Fibroblast of skin of left biceps (primary cell): ENCODE data around the gene RNPEP.
"Not testable (repeated sequence)": the region's sequence is repeated elsewhere in the genome, so short reads cannot be mapped to it uniquely, and the experiment has no call there.

ENCODE experiments used
- DNase-seq, 2 experiments: peaks; one replicate each; pipeline ENCODE4 v3.0.0-alpha.2; 2013; ENCODE audit warnings: low read depth in 2 of 2

The RNPEP gene

DNA sequence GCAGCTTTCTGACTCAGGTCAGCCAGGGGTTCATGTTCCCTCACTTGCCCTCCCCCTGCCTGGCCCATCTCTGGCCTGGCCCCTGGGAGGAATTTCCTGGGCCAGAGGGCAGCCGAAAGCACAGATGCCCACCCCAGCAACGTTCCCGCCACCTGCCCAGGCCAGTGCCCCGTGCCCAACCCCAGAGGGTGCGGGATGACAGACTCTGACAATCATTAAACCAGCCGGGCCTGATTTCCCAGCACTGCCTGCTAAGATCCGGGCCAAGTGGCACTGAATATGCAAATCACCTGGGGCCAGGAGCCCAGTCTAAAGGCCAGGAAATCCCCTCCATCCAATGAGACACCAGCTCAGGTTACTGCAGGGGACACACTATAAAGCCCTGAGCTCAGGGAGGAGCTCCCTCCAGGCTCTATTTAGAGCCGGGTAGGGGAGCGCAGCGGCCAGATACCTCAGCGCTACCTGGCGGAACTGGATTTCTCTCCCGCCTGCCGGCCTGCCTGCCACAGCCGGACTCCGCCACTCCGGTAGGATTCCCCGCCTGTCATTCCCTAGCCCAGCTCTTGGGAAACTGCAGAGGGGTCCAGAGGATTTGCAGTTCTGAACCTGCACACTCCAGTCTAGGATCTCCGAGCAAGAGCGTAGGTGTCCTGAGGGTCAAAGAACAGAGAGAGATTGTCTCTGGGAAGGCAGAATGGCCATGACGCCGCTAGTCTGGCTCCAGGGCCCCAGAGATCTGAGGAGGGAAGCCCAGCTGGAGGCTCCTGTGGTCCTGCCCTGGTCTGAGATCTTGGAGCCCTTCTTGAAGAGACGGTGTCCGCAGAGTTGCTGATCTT lies 27.9 kb downstream of the RNPEP start, which contains the start of gene ELF3:
Gene ELF3 (plus strand): TSS at position 408 of the 836 bp plus-strand sequence. CDS start 550 bp downstream, outside the sequence.
- DNase-seq = no peak

DNA sequence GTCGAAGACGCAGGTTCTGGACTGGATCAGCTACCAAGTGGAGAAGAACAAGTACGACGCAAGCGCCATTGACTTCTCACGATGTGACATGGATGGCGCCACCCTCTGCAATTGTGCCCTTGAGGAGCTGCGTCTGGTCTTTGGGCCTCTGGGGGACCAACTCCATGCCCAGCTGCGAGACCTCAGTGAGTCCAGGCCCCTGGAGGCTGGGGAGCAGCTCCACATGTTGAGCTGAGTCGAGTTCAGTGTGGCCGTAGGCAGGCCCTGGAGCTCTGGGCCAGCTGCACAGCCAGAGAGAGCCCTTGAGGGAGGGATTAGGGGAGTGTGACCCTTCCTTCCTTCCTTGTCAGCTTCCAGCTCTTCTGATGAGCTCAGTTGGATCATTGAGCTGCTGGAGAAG lies 29.5 kb downstream of the RNPEP start:
- DNase-seq = no peak

DNA sequence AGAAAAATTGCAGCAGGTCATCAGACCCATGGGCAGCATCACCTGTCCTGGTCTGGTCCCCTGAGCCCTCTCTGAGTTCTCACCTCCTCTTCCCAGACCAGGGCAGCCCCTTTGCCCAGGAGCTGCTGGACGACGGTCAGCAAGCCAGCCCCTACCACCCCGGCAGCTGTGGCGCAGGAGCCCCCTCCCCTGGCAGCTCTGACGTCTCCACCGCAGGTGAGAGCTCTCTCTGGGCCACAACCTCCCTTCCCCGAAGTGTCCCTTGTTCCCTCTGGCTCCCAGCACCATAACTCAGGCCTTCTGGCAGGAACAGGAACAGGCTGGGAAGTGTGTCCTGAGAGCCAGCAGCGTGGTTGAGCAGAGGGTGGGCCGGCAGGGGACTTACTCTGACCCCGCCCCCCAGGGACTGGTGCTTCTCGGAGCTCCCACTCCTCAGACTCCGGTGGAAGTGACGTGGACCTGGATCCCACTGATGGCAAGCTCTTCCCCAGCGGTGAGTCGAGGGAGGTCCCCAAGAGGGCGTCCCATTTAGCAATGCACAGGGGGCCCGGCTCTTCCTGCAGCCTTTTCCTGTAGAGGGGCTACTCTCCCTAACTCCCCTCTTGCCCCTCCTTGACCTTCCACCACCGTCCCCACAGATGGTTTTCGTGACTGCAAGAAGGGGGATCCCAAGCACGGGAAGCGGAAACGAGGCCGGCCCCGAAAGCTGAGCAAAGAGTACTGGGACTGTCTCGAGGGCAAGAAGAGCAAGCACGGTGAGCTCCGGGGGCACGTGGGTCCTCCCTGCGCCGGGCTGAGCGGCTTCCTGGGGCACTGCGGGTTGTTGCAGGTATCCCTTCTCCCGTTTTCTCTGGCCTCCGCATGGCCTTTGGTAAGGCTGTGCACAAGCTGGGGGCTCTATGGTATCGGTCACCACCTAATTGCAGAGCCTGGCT lies 30.4 kb downstream of the RNPEP start:
- no peak for DNase-seq

DNA sequence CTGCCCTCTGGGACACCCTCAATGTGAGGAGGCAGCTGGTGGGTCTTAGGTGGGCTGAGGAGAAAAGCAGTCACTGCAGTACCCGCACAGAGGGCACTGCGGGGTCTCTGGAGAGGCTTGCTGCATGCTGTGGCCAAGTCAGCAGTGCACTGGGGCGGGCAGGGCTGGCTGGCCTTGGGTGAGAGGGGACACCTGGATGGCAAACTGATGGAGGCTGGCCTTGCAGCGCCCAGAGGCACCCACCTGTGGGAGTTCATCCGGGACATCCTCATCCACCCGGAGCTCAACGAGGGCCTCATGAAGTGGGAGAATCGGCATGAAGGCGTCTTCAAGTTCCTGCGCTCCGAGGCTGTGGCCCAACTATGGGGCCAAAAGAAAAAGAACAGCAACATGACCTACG lies 31.2 kb downstream of the RNPEP start:
- no peak for DNase-seq

DNA sequence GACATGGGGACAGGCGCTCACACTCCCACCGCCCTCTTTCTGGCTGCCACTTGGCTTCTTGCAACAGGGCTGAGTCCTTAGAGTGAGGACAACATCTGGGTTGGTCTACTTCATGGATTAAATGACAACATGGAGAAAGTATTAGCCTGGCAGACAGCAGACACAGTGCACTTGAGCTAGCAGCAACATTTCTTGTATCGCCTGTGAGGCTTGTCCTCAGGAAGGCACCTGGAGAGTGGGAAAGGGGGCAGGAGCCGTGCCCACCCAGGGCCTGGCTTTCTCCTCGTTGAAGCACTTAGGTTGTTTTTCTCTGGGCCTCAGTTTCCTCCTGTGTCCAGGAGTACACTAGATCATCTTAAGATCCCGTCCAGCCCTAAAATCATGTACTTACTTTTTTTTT lies 31.6 kb downstream of the RNPEP start:
- DNase-seq = no peak

DNA sequence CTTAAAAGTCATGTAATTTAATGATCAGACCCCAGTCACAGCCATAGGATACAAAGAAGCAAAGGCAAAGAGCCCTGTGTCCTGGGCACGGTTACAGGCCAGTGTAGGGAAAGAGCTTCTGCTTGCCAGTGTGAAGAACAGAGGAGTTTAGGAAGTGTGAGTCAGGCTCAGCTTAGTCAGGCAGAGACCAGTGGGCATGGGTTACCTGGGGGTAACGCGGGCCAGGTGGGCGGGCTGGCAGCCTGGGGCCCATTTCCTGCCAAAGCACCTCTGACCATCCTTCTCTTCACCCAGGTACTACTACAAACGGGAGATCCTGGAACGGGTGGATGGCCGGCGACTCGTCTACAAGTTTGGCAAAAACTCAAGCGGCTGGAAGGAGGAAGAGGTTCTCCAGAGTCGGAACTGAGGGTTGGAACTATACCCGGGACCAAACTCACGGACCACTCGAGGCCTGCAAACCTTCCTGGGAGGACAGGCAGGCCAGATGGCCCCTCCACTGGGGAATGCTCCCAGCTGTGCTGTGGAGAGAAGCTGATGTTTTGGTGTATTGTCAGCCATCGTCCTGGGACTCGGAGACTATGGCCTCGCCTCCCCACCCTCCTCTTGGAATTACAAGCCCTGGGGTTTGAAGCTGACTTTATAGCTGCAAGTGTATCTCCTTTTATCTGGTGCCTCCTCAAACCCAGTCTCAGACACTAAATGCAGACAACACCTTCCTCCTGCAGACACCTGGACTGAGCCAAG lies 32.6 kb downstream of the RNPEP start:
- no peak for DNase-seq

DNA sequence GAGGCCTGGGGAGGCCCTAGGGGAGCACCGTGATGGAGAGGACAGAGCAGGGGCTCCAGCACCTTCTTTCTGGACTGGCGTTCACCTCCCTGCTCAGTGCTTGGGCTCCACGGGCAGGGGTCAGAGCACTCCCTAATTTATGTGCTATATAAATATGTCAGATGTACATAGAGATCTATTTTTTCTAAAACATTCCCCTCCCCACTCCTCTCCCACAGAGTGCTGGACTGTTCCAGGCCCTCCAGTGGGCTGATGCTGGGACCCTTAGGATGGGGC lies 33.2 kb downstream of the RNPEP start:
- DNase-seq = no peak

DNA sequence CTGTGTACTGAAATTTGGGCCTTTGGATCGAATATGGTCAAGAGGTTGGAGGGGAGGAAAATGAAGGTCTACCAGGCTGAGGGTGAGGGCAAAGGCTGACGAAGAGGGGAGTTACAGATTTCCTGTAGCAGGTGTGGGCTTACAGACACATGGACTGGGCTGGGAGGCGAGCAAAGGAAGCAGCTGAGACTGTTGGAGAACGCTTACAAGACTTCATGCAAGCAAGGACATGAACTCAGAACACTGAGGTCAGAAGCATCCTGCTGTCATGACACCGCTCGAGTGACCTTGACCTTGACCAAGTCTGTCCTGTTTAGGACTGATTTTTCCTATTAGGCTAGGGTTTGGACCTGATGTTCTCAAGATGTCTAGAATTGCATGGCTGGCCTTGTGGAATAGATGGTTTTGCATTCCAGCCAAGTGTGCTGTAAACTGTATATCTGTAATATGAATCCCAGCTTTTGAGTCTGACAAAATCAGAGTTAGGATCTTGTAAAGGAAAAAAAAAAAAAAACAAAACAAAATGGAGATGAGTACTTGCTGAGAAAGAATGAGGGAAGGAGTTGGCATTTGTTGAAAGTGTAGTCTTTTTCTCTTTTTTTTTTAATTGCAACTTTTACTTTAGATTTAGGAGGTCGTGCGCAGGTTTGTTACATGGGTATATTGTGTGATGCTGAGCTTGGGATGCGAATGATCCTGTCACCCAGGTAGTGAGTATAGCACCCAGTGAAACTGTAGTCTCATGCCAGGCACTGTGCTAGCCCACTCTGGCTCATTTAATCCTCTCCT lies 33.8 kb downstream of the RNPEP start:
- DNase-seq = peak in 1 of 2 experiments; percentile 10

DNA sequence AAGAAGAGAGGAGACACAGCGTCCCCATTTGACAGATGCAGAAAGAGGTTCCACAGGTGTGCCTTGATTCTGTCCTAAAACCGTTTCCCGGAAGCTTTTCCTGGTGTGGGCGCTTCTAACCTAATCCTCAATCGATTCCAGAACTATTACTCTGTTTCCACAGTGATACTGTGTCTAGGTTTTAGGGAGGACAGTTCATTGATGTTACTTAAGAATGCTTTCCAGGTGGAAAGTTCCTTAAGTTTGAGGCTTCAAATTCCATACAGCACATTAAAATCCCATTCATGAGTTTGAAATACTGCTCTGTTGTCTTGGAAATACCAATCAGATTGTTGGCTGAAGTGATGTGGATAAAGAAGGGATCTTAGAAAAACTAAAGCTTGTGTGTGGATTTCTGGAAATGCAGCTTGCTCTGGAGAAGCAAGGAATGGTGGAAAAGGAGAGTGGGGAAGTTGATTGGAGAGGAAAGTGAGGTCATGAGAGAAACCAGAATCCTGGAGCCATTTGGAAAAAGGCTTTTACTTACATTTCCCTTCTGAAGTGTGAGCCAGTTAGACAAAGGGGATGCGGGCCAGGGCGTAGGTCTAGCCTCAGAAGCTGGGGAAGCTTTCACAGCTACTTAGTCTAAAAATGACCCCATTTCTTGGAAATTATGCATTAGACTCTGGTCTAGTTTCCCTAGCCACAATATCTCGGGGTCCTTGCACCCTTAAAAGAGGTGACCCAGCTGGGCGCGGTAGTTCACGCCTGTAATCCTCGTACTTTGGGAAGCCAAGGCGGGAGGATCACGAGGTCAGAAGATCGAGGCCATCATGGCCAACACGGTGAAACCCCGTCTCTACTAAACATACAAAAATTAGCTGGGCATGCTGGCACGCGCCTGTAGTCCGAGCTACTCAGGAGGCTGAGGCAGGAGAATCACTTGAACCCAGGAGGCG lies 34.6 kb downstream of the RNPEP start:
- DNase-seq = no peak

DNA sequence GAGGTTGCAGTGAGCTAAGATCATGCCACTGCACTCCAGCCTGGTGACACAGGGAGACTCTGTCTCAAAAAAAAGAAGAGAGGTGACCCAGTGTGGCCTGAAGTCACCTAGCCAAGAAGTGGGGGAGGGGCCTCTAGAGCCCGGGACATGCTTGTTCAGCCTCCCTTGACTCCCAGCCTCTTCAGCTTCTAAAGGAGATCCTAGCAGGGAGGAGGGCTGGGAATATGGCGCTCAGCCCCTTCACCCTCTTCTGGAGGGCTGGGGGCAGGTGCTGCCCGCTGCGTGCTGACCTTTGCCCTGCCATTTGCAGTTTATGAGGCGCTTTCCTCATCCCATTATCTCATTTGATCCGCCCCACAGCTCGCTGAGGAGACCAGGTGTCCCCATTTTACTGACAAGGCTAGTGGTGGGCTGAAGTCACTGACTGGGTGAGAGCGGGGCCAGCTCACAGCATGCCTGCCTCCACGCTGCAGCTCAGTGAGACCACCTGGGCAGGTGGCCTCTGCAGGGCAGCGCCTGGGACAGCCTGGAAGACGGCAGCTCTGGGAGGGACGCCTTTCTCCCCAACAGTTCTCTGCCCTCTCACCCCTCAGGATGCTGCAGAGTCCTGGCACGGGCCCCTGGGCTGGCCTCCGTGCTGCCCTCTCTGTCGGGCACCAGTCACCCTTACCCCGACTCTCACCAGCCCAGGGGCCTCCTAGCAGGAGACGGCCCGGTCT lies 35.5 kb downstream of the RNPEP start:
- no peak for DNase-seq

DNA sequence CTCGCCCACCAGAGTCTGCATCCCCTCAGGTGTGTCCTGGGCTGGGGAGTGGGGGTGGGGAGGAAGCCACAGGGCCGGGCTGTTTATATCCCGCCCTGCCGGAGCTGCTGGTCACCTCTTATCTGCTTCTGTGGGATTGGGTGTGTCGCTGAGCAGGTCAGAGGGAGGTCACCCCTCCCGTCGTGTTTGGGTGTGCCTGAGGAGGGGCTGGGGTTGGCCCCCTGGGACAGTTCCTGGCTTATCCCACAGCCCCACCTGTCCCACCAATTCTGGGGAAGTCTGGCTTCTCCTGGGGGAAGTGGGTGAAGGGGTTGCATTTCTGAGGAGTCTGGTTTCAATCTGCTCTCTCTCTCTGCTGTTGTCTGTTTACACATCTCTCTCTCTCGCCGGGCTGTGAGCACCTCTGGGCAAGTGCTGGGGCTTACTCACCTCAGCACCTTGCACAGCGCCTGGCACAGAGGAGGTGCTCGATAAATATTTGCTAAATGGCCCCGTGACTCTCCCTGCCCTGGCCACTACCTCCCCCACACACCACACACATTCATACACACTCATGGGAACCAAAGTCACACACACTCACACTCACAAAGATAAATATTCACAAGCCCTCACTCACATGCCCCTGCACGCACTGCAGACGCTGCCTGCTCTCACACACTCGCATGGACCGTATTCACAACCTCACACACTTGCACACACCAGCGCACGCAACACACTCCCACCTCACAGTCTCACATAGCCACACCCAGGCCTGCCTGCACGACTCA lies 36.2 kb downstream of the RNPEP start:
- no peak for DNase-seq

DNA sequence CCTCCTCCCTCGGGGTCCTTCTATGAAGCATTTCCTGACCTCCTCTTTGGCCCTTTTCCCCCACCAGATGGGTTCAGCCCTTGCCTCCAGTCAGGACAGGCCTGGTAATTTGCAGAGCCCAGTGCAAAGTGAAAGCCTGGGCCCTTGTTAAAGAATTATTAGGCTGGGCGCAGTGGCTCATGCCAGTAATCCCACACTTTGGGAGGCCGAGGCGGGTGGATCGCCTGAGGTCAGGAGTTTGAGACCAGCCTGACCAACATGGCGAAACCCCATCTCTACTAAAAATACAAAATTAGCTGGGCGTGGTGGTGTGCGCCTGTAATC lies 36.7 kb downstream of the RNPEP start:
- not testable (repeated sequence) for DNase-seq

DNA sequence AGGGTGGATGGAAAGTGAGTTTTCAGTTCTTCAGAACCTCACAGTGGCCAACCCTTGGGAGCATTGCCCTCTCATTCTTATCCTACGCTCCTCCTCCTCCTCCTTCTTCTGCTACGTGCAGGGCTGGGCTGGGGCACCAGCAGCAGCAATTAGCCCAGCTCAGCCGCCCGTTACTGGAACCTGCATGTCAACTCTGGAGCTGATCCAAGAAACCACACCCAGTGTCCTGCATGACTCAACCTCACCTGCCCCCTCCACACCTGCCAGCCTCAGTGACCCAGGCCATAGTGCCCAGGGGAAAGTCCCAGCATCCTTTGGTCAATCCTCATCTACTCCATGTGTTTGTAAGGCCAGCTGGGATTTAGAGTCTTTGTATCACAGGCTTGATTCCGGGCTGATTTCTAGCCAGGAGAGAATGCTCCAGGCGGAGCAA lies 40.6 kb downstream of the RNPEP start:
- DNase-seq = no peak

DNA sequence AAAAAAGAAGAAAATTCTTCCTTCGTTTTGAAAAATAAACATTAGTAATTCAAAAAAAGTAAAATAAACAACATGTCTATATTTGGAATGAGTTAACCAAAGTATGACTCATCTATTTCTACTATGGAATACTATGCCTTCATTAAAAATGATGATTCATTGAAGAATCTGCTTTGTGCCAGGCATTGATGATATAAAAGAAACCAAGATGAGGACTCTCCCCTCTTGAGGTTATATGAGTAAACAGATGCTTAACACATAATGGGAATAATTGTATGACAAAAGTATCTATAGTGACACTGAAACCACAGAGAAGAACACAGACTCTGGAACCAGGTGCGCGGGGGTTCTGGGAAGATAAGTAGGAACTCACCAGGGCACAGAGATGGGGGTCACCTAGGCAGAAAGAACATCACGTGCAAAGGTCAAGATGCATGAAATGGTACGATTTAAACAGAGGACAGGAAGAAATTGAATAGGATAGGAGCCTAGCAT lies 46.8 kb downstream of the RNPEP start:
- peak; percentile 53 to 57 for DNase-seq

DNA sequence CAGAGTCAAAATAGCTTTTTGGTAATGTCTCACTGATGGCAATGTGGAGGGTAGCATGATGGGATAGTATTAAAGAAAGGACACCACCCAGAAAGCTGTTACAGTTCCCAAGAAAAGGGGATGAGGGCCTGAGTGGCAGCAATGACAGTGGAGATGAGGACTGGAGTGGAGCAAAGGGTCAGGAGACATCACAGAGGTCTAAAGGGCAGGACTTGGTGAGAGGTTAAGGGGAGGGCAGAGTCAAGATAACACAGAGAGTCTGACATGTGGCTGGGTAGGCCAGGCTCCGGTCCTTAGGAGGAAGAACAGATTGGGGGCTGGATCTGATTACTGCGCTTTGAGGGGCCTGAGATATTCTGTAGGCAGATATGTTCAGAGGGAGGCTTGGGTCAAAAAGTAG lies 47.3 kb downstream of the RNPEP start:
- DNase-seq = no peak

DNA sequence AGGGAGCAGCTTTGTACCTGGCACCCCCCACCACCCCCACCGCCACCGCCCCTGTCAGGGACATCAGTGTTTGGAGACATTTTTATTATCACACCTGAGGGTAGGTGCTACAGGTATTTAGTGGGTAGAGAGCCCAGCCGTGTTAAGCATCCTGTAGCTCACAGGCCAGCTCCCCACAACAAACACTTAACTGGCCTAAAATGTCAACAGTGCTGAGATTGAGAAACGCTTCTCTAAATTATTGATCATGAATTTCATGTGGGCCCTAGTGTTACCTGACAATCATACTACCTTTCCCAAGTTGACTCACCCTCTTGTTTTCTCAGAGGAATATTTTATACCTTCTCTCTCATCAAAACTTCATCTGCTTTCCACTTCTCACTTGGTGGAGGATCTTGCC lies 49.3 kb downstream of the RNPEP start:
- DNase-seq = no peak

DNA sequence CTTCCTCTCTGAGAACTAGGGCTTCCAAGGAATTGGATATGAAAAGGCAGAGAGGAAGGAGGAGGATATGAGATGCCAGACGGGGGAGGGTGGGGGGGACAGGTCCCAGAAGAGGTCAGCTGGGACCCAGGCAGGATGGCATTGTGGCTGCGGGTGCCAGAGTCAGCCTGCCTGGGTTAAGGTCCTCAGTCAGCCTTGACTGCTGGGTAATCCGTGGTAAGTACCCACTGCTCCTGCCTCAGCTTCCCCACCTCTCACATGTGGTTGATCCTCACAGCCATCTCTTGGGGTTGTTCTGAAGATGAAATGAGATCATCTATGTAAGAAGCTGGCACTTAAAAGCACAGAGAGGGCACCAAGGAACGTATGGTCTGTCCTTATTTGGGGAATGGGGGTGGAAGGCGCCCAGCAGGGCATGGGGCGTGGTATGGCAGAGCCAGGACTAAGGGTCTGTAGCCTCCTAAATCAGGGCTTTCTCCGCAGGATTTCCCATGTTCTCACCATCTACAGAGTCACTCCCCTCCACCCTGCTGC lies 51.8 kb downstream of the RNPEP start:
- no peak for DNase-seq

DNA sequence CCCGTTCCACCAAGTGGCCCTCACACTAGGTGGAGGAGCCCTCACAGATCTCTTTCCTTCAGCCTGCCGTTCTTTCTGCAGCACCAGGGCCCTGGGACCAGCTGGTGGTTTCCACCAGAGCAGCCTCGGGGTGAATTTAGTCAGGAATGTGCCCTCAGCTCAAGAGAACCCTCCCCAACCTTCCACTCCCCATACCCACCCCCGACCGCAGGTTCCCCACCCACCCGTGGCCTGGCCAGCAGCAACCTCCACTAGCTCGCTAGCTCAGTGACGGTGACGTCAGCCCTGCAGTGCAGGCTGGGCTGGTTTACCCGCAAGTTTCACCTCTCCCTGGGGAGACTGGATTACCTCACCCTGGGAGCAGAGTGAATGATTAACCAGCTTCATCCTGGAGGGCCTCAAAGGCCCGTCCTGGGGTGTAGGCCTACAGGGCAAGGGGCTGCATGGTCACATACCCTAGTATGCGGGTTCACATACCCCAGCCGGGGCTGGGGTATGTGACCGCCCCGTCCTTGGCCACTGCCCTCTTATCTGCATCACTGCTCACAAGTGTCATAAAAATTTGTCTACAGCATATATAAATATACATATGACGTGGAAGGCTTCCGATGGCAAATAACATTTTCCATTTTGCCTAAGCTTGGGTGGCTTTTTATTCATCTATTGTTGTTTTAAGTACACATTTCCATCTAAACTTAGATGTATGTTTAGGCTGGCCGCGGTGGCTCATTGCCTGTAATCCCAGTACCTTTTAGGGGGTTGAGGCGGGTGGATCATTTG lies 52.4 kb downstream of the RNPEP start:
- DNase-seq = peak; percentile 81 to 83
